ENCODE results near the gene EIF4E3. TPM values are rescaled to one million over a fixed set of nuclear protein-coding genes. Genes with fewer than 3 reads are reported as not detected.

The EIF4E3 gene
- total RNA-seq, 3 donors from 2014 or later (not counting 1 experiment from before 2014, with no cell fraction given): 44.9 to 52.2 (median 46.7) TPM

GRCh38 chr3:71684046-71684756, 41.0 kb downstream of the EIF4E3 start:
- peak overlapping the region in 1 of 2 donors; percentile 28 for H3K27ac Mint-ChIP-seq

GRCh38 chr3:71681224-71681668, 44.0 kb downstream of the EIF4E3 start:
- DNase-seq: peak in 1 of 2 donors; percentile 55
- intact Hi-C loops (cut with micrococcal nuclease): no loop called here
- Mint-ChIP-seq H3K4me3 (no peak overlapping the region), H3K9me3 (no peaks in the 10 kb centered on the region), H3K36me3 (peaks cover 10% of the 10 kb centered on the region), H3K4me1 (peaks cover 7 to 9% of the 10 kb centered on the region in 2 donors), H3K27me3 (ENCODE audit: low read depth in 2 of 2) (no peaks in the 10 kb centered on the region), H3K27ac (peak overlapping the region; percentile 27 to 57)
- WGBS (ENCODE audit: insufficient coverage): 53% methylated on average over 7 of the region's 7 CpGs
- no peak overlapping the region for H3K4me3 ChIP-seq (ENCODE audit: low read length)
- no peaks in the 10 kb centered on the region for H3K27me3 ChIP-seq (ENCODE audit: control insufficient read depth, insufficient read depth, low read length)
- H3K4me1 ChIP-seq (ENCODE audit: control insufficient read depth, insufficient read depth, low read length): no peaks in the 10 kb centered on the region
- ATAC-seq: peak; percentile 55 to 70 (median 66)
- TF ChIP-seq CTCF (IDR thresholded peaks at IDR 0.05): peak; percentile 60
- no peak overlapping the region for H3K27ac ChIP-seq (ENCODE audit: low read length)
- peaks cover 23% of the 10 kb centered on the region for H3K36me3 ChIP-seq (ENCODE audit: control insufficient read depth, insufficient read depth, low read length)
- H3K9me3 ChIP-seq (ENCODE audit: control insufficient read depth, insufficient read depth, low read length): no peaks in the 10 kb centered on the region

More at GRCh38 chr3:71684046-71684756, 41.0 kb downstream of the EIF4E3 start:
- ATAC-seq (no peak), DNase-seq (no peak)
- intact Hi-C loops (cut with micrococcal nuclease): no loop called here
- WGBS (ENCODE audit: insufficient coverage): over 99% methylated on average over 6 of the region's 7 CpGs
- Histone ChIP-seq H3K9me3 (ENCODE audit: control insufficient read depth, insufficient read depth, low read length) (no peaks in the 10 kb centered on the region), H3K27ac (ENCODE audit: low read length) (no peak overlapping the region), H3K4me3 (ENCODE audit: low read length) (no peak overlapping the region), H3K27me3 (ENCODE audit: control insufficient read depth, insufficient read depth, low read length) (no peaks in the 10 kb centered on the region), H3K4me1 (ENCODE audit: control insufficient read depth, insufficient read depth, low read length) (no peaks in the 10 kb centered on the region), H3K36me3 (ENCODE audit: control insufficient read depth, insufficient read depth, low read length) (peaks cover 40% of the 10 kb centered on the region)
- Mint-ChIP-seq H3K36me3 (peaks cover 10% of the 10 kb centered on the region), H3K4me3 (no peak overlapping the region), H3K4me1 (peaks cover 7 to 15% of the 10 kb centered on the region in 2 donors), H3K9me3 (no peaks in the 10 kb centered on the region), H3K27me3 (ENCODE audit: low read depth in 2 of 2) (no peaks in the 10 kb centered on the region)
- TF ChIP-seq CTCF (IDR thresholded peaks at IDR 0.05): no peak

GRCh38 chr3:71680603-71681002, 44.6 kb downstream of the EIF4E3 start:
- H3K9me3 ChIP-seq (ENCODE audit: control insufficient read depth, insufficient read depth, low read length): no peaks in the 10 kb centered on the region
- no peak overlapping the region for H3K4me3 Mint-ChIP-seq
- DNase-seq (no peak), ATAC-seq (no peak)
- no peaks in the 10 kb centered on the region for H3K27me3 ChIP-seq (ENCODE audit: control insufficient read depth, insufficient read depth, low read length)
- peaks cover 10% of the 10 kb centered on the region for H3K36me3 Mint-ChIP-seq
- no peaks in the 10 kb centered on the region for H3K27me3 Mint-ChIP-seq (ENCODE audit: low read depth in 2 of 2)
- H3K27ac ChIP-seq (ENCODE audit: low read length): no peak overlapping the region
- intact Hi-C loops (cut with micrococcal nuclease): no loop called here
- peaks cover 7 to 9% of the 10 kb centered on the region in 2 donors for H3K4me1 Mint-ChIP-seq
- no peaks in the 10 kb centered on the region for H3K4me1 ChIP-seq (ENCODE audit: control insufficient read depth, insufficient read depth, low read length)
- H3K36me3 ChIP-seq (ENCODE audit: control insufficient read depth, insufficient read depth, low read length): peaks cover 19% of the 10 kb centered on the region
- TF ChIP-seq CTCF (IDR thresholded peaks at IDR 0.05): no peak
- no peaks in the 10 kb centered on the region for H3K9me3 Mint-ChIP-seq
- peak overlapping the region; percentile 27 to 57 for H3K27ac Mint-ChIP-seq
- no peak overlapping the region for H3K4me3 ChIP-seq (ENCODE audit: low read length)
- 72% methylated on average over 1 of the region's 1 CpG for WGBS (ENCODE audit: insufficient coverage)

Measured in natural killer cell (primary cell).